GM12878 (cell line): ENCODE measurements around the gene ARHGAP21. TPM values are rescaled to one million over a fixed set of nuclear protein-coding genes. Genes with fewer than 3 reads are reported as not detected.

Experiments
- ATAC-seq: fragments of 200-7000 bp; cut with Tn5 transposase; 3 replicates; pipeline ENCODE4 v1.9.1; 2020; ENCODE audit warnings: mild to moderate bottlenecking, moderate library complexity
- BruUV-seq: library from RNA; stranded (reverse); fragments of 400-500 nt; replicated peaks from 2 replicates; lab custom pipeline; 2021; lab: Mats Ljungman, UMichigan
- CTCF ChIA-PET: fragments of 300-600 bp; sonication (Branson Sonifier 250); formaldehyde crosslinking; extraction: SDS; loops from one replicate; lab custom pipeline; 2021; ENCODE audit warnings: inconsistent platforms; lab: Yijun Ruan, JAX
- POLR2A ChIA-PET: fragments of 350-600 bp; formaldehyde crosslinking; extraction: SDS; loops from one replicate; lab custom pipeline; 2021; ENCODE audit warnings: inconsistent platforms; lab: Charles Lee
- RAD21 ChIA-PET: fragments of 300-600 bp; sonication (Branson Sonifier 250); formaldehyde crosslinking; loops from one replicate; lab custom pipeline; 2023; ENCODE audit warnings: antibody characterized with exemption; ENCODE audit not compliant: unreplicated experiment; lab: Charles Lee
- SMC1A ChIA-PET: fragments of 300-600 bp; sonication (Branson Sonifier 250); formaldehyde crosslinking; loops from one replicate; lab custom pipeline; 2023; ENCODE audit not compliant: unreplicated experiment, uncharacterized antibody; lab: Charles Lee
- DNase-seq: peaks from one replicate; pipeline ENCODE4 v3.0.0-alpha.2; 2011; ENCODE audit warnings: low read depth, low spot score
- FAIRE-seq: peaks from 3 replicates; lab custom pipeline; 2011; peaks lifted over from hg19 to GRCh38; lab: Jason Lieb, UNC
- H2AFZ ChIP-seq: 2 replicates; pipeline ENCODE4 v1.6.0; 2011; ENCODE audit warnings: low read depth, low read length, control low read depth; ENCODE audit not compliant: control insufficient read depth
- H3K27ac ChIP-seq: 2 replicates; pipeline ENCODE4 v1.5.1; 2011; ENCODE audit warnings: control low read depth; ENCODE audit not compliant: control insufficient read depth, insufficient read depth
- H3K27me3 ChIP-seq, 2 experiments: replicated peaks in 1 of 2; 2 replicates each; pipeline versions ENCODE4 v1.6.0 to v1.6.1; 2011; ENCODE audit warnings: low read length in 1 of 2; ENCODE audit not compliant: control insufficient read depth in 2 of 2, insufficient read depth in 2 of 2
- H3K36me3 ChIP-seq, 2 experiments: 2 replicates each; pipeline ENCODE4 v1.5.1; 2011; ENCODE audit warnings: low read length in 1 of 2; ENCODE audit not compliant: control insufficient read depth in 2 of 2, insufficient read depth in 2 of 2
- H3K4me1 ChIP-seq: 2 replicates; pipeline ENCODE4 v1.6.1; 2011; ENCODE audit warnings: mild to moderate bottlenecking, low read length, moderate library complexity, mixed read lengths; ENCODE audit not compliant: control insufficient read depth, insufficient read depth
- H3K4me2 ChIP-seq: 2 replicates; pipeline ENCODE4 v1.6.0; 2011; ENCODE audit warnings: control low read depth; ENCODE audit not compliant: control insufficient read depth, insufficient read depth
- H3K4me3 ChIP-seq: fragments of 200-600 bp; sonication (generic); 2 replicates; pipeline ENCODE4 v1.5.1; 2016
- H3K79me2 ChIP-seq: 2 replicates; pipeline ENCODE4 v1.6.0; 2011; ENCODE audit warnings: low read length; ENCODE audit not compliant: control insufficient read depth, insufficient read depth
- H3K9ac ChIP-seq: 2 replicates; pipeline ENCODE4 v1.8.0; 2011; ENCODE audit warnings: low read length, control low read depth, mixed read lengths; ENCODE audit not compliant: control insufficient read depth, insufficient read depth
- H3K9me3 ChIP-seq: replicated peaks from 3 replicates; pipeline ENCODE4 v1.5.1; 2011; ENCODE audit warnings: mild to moderate bottlenecking, low read length; ENCODE audit not compliant: control insufficient read depth, insufficient read depth
- H4K20me1 ChIP-seq: 2 replicates; pipeline ENCODE4 v1.6.0; 2011; ENCODE audit not compliant: control insufficient read depth, insufficient read depth
- BCL3 ChIP-seq: IDR thresholded peaks from 2 replicates; pipeline ENCODE4 v1.6.1; 2011; ENCODE audit warnings: borderline replicate concordance, low read depth, mild to moderate bottlenecking, moderate library complexity, low read length; ENCODE audit not compliant: insufficient read depth, poor library complexity, severe bottlenecking
- CHD1 ChIP-seq: IDR thresholded peaks from 2 replicates; pipeline ENCODE4 v1.6.1; 2012; ENCODE audit warnings: low read depth, low read length, improper control_type of control experiment
- MYC ChIP-seq: IDR thresholded peaks from 2 replicates; pipeline ENCODE4 v1.6.1; 2011; ENCODE audit warnings: mild to moderate bottlenecking, low read length, moderate library complexity, inconsistent platforms; ENCODE audit not compliant: insufficient read depth, insufficient replicate concordance, insufficient read length, severe bottlenecking
- RUNX3 ChIP-seq: IDR thresholded peaks from 2 replicates; pipeline ENCODE4 v1.6.1; 2012; ENCODE audit warnings: low read length, inconsistent platforms
- SPI1 ChIP-seq: IDR thresholded peaks from 2 replicates; pipeline ENCODE4 v1.6.1; 2011; ENCODE audit warnings: low read depth, mild to moderate bottlenecking, low read length, moderate library complexity, borderline replicate concordance; ENCODE audit not compliant: insufficient read depth
- SREBF1 ChIP-seq: IDR thresholded peaks from 2 replicates; pipeline ENCODE4 v1.6.1; 2012; ENCODE audit warnings: mild to moderate bottlenecking, low read length
- TAF1 ChIP-seq: IDR thresholded peaks from 2 replicates; pipeline ENCODE4 v1.6.1; 2011; ENCODE audit warnings: mild to moderate bottlenecking, low read depth, low read length, borderline replicate concordance
- USF1 ChIP-seq: IDR thresholded peaks from 2 replicates; pipeline ENCODE4 v1.6.1; 2011; ENCODE audit warnings: borderline replicate concordance, low read depth, mild to moderate bottlenecking, moderate library complexity, mixed read lengths, low read length; ENCODE audit not compliant: insufficient read depth; ENCODE audit errors: extremely low read length
- ZBTB11 ChIP-seq: fragments of 450-650 bp; formaldehyde crosslinking; IDR thresholded peaks from 2 replicates; pipeline ENCODE4 v1.5.0; 2022; ENCODE audit warnings: mild to moderate bottlenecking, missing genetic modification characterization
- ZNF687 ChIP-seq: fragments of 450-650 bp; IDR thresholded peaks from 2 replicates; pipeline ENCODE4 v1.6.1; 2017; ENCODE audit warnings: mild to moderate bottlenecking, moderate library complexity
- WGBS: methylation state at CpG from one replicate; pipeline ENCODE4 v1.1.6; 2016; ENCODE audit warnings: low lambda C conversion rate; ENCODE audit not compliant: insufficient replicate concordance, insufficient coverage; ENCODE audit errors: missing lambda C conversion rate; 5-methylcytosine and 5-hydroxymethylcytosine counted together
- in situ Hi-C: fragments of 300-500 bp; cut with MboI; formaldehyde crosslinking; loops from 9 replicates; pipeline ENCODE4 v1.14.3; 2018; ENCODE audit warnings: mixed read lengths
- intact Hi-C: fragments of 100-400 bp; cut with micrococcal nuclease; formaldehyde crosslinking; loops from one replicate; pipeline ENCODE4 v1.14.2; 2022; ENCODE audit not compliant: unreplicated experiment
- polyA plus RNA-seq, 11 experiments: library from polyadenylated mRNA; depleted of rRNA in 4 of 11; unstranded in 6 of 11; stranded (reverse) in 5 of 11; fragments of >200 nt; fragmentation: Nextera tagmentation in 4 of 11; fragmentation: Illumina TruSeq in 1 of 11; extraction: Ambion mirVana in 4 of 11; extraction: Trizol in 1 of 11; gene quantifications; 1 replicate in 1 of 11; 2 replicates in 10 of 11; pipeline versions ENCODE4 v1.2.1 to v1.2.3, GENCODE V29; 2011 to 2016; ENCODE audit warnings: inconsistent platforms in 2 of 11, missing spikeins in 2 of 11, low read depth in 1 of 11
- total RNA-seq, 4 experiments: library from RNA; depleted of rRNA in 3 of 4; stranded (reverse); fragments of >200 nt in 3 of 4; fragmentation: Illumina TruSeq in 1 of 4; extraction: Trizol in 1 of 4; gene quantifications; 2 replicates each; pipeline versions ENCODE4 v1.2.1 to v1.2.3, GENCODE V29; 2013 to 2021

ARHGAP21 gene
- total and polyA plus RNA-seq, 10 of the 15 experiments (the other 5 are each of a cell fraction or from before 2014, with no cell fraction given), result 11.7 to 103 (median 37.6) TPM

- FAIRE-seq (no peak), ATAC-seq (no peak), DNase-seq (no peak)
- Histone ChIP-seq H3K27ac (no peak overlapping the region), H4K20me1 (no peaks in the 10 kb centered on the region), H3K79me2 (no peaks in the 10 kb centered on the region), H3K4me1 (no peaks in the 10 kb centered on the region), H3K4me2 (no peak overlapping the region), H2AFZ (no peak overlapping the region), H3K36me3 (no peaks in the 10 kb centered on the region), H3K9me3 (no peaks in the 10 kb centered on the region), H3K4me3 (no peak overlapping the region), H3K9ac (no peak overlapping the region), H3K27me3 (no peaks in the 10 kb centered on the region)
- SMC1A ChIA-PET, result no interaction called here
- WGBS, result 64% methylated on average over 9 of the region's 9 CpGs
- intact Hi-C loops (no loop called here), in situ Hi-C loops (no loop called here)
- RAD21 ChIA-PET, result no interaction called here
- BruUV-seq, result no TSS peak
- POLR2A ChIA-PET, result no interaction called here
- CTCF ChIA-PET, result interaction anchor here (1.4 kb wide), 1 partner anchor 15 kb away, joined by 5 read pairs; no protein-coding TSS in a partner anchor
- TF ChIP-seq SREBF1, result no peak
- no peak for TF ChIP-seq MYC
- TF ChIP-seq RUNX3, result no peak
- no peak for TF ChIP-seq BCL3
- TF ChIP-seq TAF1, result no peak
- TF ChIP-seq SPI1, result no peak
- TF ChIP-seq CHD1, result no peak
- TF ChIP-seq ZNF687, result no peak
- TF ChIP-seq ZBTB11 (CRISPR knock-in tag), result no peak
- TF ChIP-seq USF1, result no peak
Measured at GRCh38 chr10:24541239-24541753, 182.4 kb downstream of the ARHGAP21 start.
